ENCODE data around the gene MAML2.

- TF ChIP-seq CTCF (IDR thresholded peaks at IDR 0.05): no peak
- no peak for TF ChIP-seq POLR2A (IDR thresholded peaks at IDR 0.05; ENCODE audit: low read depth)
- no peak for TF ChIP-seq EP300 (IDR thresholded peaks at IDR 0.05)
These were observed 169.1 kb downstream of the MAML2 start for GRCh38 chr11:96173906-96174305.

Data from esophagus muscularis mucosa (tissue), 4 donors.